Mesothelial cell of epicardium (in vitro differentiated cells): ENCODE results near the gene TRIO. TPM values are rescaled to one million over a fixed set of nuclear protein-coding genes. Genes with fewer than 3 reads are reported as not detected.

Experiments used
- DNase-seq, 2 experiments: peaks; one replicate each; pipeline ENCODE4 v3.0.0; 2021; ENCODE audit warnings: low spot score in 2 of 2; ENCODE audit not compliant: unreplicated experiment in 2 of 2
- H3K27ac Mint-ChIP-seq: 2 replicates; pipeline ENCODE4 v1.8.0; 2021; ENCODE audit warnings: mixed read lengths
- H3K27me3 Mint-ChIP-seq: 2 replicates; pipeline ENCODE4 v1.8.0; 2021; ENCODE audit warnings: low read depth, mixed read lengths
- H3K36me3 Mint-ChIP-seq: 2 replicates; pipeline ENCODE4 v1.8.0; 2021; ENCODE audit warnings: mixed read lengths
- H3K4me1 Mint-ChIP-seq: 2 replicates; pipeline ENCODE4 v1.8.0; 2021; ENCODE audit warnings: mixed read lengths
- H3K4me3 Mint-ChIP-seq: 2 replicates; pipeline ENCODE4 v1.8.0; 2021; ENCODE audit warnings: mild to moderate bottlenecking, moderate library complexity, mixed read lengths
- H3K9me3 Mint-ChIP-seq: 2 replicates; pipeline ENCODE4 v1.8.0; 2021; ENCODE audit warnings: mixed read lengths
- total RNA-seq: library from RNA; stranded (reverse); gene quantifications from 3 replicates; pipeline ENCODE4 v1.2.1, GENCODE V29; 2021
- TF ChIP-seq, protein P1 (sequence below): fragments of 200-600 bp; sonication (generic); IDR thresholded peaks from one replicate; pipeline ENCODE4 v1.5.0; 2021; ENCODE audit warnings: antibody characterized with exemption; ENCODE audit not compliant: unreplicated experiment

Gene TRIO
- total RNA-seq, 1 donor from 2014 or later: 209 TPM

GRCh38 chr5:14413331-14413750 is 270.2 kb downstream of the TRIO start:
- no peak overlapping the region for H3K27ac Mint-ChIP-seq
- no peak overlapping the region for H3K4me3 Mint-ChIP-seq
- H3K27me3 Mint-ChIP-seq: no peaks in the 10 kb centered on the region
- TF ChIP-seq, protein P1, sequence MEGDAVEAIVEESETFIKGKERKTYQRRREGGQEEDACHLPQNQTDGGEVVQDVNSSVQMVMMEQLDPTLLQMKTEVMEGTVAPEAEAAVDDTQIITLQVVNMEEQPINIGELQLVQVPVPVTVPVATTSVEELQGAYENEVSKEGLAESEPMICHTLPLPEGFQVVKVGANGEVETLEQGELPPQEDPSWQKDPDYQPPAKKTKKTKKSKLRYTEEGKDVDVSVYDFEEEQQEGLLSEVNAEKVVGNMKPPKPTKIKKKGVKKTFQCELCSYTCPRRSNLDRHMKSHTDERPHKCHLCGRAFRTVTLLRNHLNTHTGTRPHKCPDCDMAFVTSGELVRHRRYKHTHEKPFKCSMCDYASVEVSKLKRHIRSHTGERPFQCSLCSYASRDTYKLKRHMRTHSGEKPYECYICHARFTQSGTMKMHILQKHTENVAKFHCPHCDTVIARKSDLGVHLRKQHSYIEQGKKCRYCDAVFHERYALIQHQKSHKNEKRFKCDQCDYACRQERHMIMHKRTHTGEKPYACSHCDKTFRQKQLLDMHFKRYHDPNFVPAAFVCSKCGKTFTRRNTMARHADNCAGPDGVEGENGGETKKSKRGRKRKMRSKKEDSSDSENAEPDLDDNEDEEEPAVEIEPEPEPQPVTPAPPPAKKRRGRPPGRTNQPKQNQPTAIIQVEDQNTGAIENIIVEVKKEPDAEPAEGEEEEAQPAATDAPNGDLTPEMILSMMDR: no peak
- no peaks in the 10 kb centered on the region for H3K9me3 Mint-ChIP-seq
- peaks cover 55% of the 10 kb centered on the region for H3K4me1 Mint-ChIP-seq
- H3K36me3 Mint-ChIP-seq: peaks cover 21% of the 10 kb centered on the region
- no peak for DNase-seq

DNA sequence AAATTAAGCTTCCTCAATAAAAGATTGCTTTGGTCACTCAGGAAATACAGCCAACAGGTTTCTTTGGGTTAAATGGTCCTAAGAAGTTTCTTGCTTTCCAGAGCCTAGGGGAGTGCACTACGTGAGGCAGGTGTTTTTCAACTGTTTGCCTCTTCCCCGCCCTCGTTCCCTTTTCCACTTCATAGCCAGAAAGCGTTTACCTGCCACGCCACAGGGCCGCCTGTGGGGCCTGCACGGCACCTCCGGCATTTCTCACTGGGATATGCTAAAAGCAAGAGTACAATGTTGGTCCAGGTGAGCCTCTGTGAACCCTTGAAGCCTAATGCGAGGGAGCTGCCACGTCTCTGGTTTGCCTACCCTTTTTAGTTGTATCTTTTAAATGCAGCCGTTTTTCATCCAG is 270.9 kb downstream of the TRIO start:
- peaks cover 58% of the 10 kb centered on the region for H3K4me1 Mint-ChIP-seq
- no peaks in the 10 kb centered on the region for H3K9me3 Mint-ChIP-seq

DNA sequence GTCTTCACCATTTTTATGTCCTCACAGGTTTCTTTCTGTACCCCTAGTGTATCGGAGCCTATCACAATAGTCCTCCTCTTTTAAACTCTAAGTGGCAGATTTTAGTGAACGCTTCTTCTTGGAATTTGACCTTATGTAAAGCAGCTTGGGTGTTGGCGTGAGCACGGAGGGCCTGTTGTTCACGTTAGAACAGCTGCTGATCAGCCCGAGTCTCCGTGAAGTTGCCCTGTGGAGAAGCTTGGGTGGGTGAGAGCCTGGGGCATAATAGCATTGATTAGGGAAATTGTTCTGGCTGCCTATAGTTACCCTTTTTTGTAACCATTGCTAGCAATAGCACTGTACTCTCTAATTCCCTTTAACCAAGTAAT is 271.5 kb downstream of the TRIO start:
- TF ChIP-seq, protein P1: no peak
- Mint-ChIP-seq H3K4me3 (no peak overlapping the region), H3K4me1 (peaks cover 53% of the 10 kb centered on the region)

More for the DNA sequence above, 270.9 kb downstream of the TRIO start:
- TF ChIP-seq, protein P1: no peak
- no peaks in the 10 kb centered on the region for H3K27me3 Mint-ChIP-seq
- no peak overlapping the region for H3K4me3 Mint-ChIP-seq
- DNase-seq: no peak
- peaks cover 27% of the 10 kb centered on the region for H3K36me3 Mint-ChIP-seq
- no peak overlapping the region for H3K27ac Mint-ChIP-seq

GRCh38 chr5:14415024-14415697 is 272.0 kb downstream of the TRIO start:
- Mint-ChIP-seq H3K4me3 (no peak overlapping the region), H3K4me1 (peaks cover 51% of the 10 kb centered on the region), H3K9me3 (no peaks in the 10 kb centered on the region), H3K27me3 (no peaks in the 10 kb centered on the region), H3K27ac (peak overlapping the region; percentile 66), H3K36me3 (peaks cover 27% of the 10 kb centered on the region)
- TF ChIP-seq, protein P1: no peak
- no peak for DNase-seq

More for the DNA sequence above, 271.5 kb downstream of the TRIO start:
- Mint-ChIP-seq H3K36me3 (peaks cover 25% of the 10 kb centered on the region), H3K27me3 (no peaks in the 10 kb centered on the region), H3K9me3 (no peaks in the 10 kb centered on the region), H3K27ac (no peak overlapping the region)
- DNase-seq: no peak

GRCh38 chr5:14415698-14416074 is 272.5 kb downstream of the TRIO start:
- DNase-seq: no peak
- TF ChIP-seq, protein P1: no peak
- H3K27ac Mint-ChIP-seq: peak overlapping the region; percentile 66
- H3K36me3 Mint-ChIP-seq: peaks cover 30% of the 10 kb centered on the region
- no peaks in the 10 kb centered on the region for H3K27me3 Mint-ChIP-seq
- no peak overlapping the region for H3K4me3 Mint-ChIP-seq
- H3K4me1 Mint-ChIP-seq: peaks cover 51% of the 10 kb centered on the region
- H3K9me3 Mint-ChIP-seq: no peaks in the 10 kb centered on the region
